ENCODE measurements around the gene KIF26B. TPM values are rescaled to one million over a fixed set of nuclear protein-coding genes. Genes with fewer than 3 reads are reported as not detected.
A peak's percentile ranks its signal among the peaks of the same experiment; 100 is the strongest.

KIF26B gene
- total RNA-seq, 1 donor from 2014 or later = 5.1 TPM

GRCh38 chr1:245217853-245218608, 63.2 kb downstream of the KIF26B start:
- no peaks in the 10 kb centered on the region for H3K27me3 Mint-ChIP-seq
- no peaks in the 10 kb centered on the region for H3K4me1 Mint-ChIP-seq (ENCODE audit: low read depth)
- H3K27ac Mint-ChIP-seq = no peak overlapping the region
- H3K4me3 Mint-ChIP-seq (ENCODE audit: low read depth) = no peak overlapping the region
- no peak for TF ChIP-seq CTCF (IDR thresholded peaks at IDR 0.05; ENCODE audit: unreplicated experiment)
- H3K9me3 Mint-ChIP-seq (ENCODE audit: low read depth) = no peaks in the 10 kb centered on the region
- peaks cover 1% of the 10 kb centered on the region for H3K36me3 Mint-ChIP-seq (ENCODE audit: insufficient read depth)
- no peak for DNase-seq (ENCODE audit: low spot score, unreplicated experiment)

- no peak for DNase-seq (ENCODE audit: low spot score, unreplicated experiment)
- no peak for TF ChIP-seq CTCF (IDR thresholded peaks at IDR 0.05; ENCODE audit: unreplicated experiment)
- H3K36me3 Mint-ChIP-seq (ENCODE audit: insufficient read depth) = no peaks in the 10 kb centered on the region
- no peak overlapping the region for H3K4me3 Mint-ChIP-seq (ENCODE audit: low read depth)
- H3K27me3 Mint-ChIP-seq = no peaks in the 10 kb centered on the region
- H3K4me1 Mint-ChIP-seq (ENCODE audit: low read depth) = no peaks in the 10 kb centered on the region
- no peak overlapping the region for H3K27ac Mint-ChIP-seq
- H3K9me3 Mint-ChIP-seq (ENCODE audit: low read depth) = no peaks in the 10 kb centered on the region
These were observed 65.7 kb downstream of the KIF26B start for GRCh38 chr1:245220381-245220985.

GRCh38 chr1:245221805-245222204, 67.0 kb downstream of the KIF26B start:
- H3K9me3 Mint-ChIP-seq (ENCODE audit: low read depth) = no peaks in the 10 kb centered on the region
- no peak for TF ChIP-seq CTCF (IDR thresholded peaks at IDR 0.05; ENCODE audit: unreplicated experiment)
- DNase-seq (ENCODE audit: low spot score, unreplicated experiment) = no peak
- H3K4me1 Mint-ChIP-seq (ENCODE audit: low read depth) = no peaks in the 10 kb centered on the region
- H3K4me3 Mint-ChIP-seq (ENCODE audit: low read depth) = no peak overlapping the region
- H3K36me3 Mint-ChIP-seq (ENCODE audit: insufficient read depth) = no peaks in the 10 kb centered on the region
- no peak overlapping the region for H3K27ac Mint-ChIP-seq
- H3K27me3 Mint-ChIP-seq = no peaks in the 10 kb centered on the region

- Mint-ChIP-seq H3K27ac (no peak overlapping the region), H3K9me3 (ENCODE audit: low read depth) (no peaks in the 10 kb centered on the region), H3K4me3 (ENCODE audit: low read depth) (no peak overlapping the region), H3K27me3 (no peaks in the 10 kb centered on the region), H3K4me1 (ENCODE audit: low read depth) (no peaks in the 10 kb centered on the region), H3K36me3 (ENCODE audit: insufficient read depth) (no peaks in the 10 kb centered on the region)
- no peak for TF ChIP-seq CTCF (IDR thresholded peaks at IDR 0.05; ENCODE audit: unreplicated experiment)
- no peak for DNase-seq (ENCODE audit: low spot score, unreplicated experiment)
These were observed 68.3 kb downstream of the KIF26B start for GRCh38 chr1:245222931-245223595.

GRCh38 chr1:245225322-245226202, 70.8 kb downstream of the KIF26B start:
- TF ChIP-seq CTCF (IDR thresholded peaks at IDR 0.05; ENCODE audit: unreplicated experiment) = no peak

More at GRCh38 chr1:245225322-245226202, 70.8 kb downstream of the KIF26B start:
- Mint-ChIP-seq H3K9me3 (ENCODE audit: low read depth) (no peaks in the 10 kb centered on the region), H3K36me3 (ENCODE audit: insufficient read depth) (no peaks in the 10 kb centered on the region), H3K27me3 (no peaks in the 10 kb centered on the region), H3K4me1 (ENCODE audit: low read depth) (no peaks in the 10 kb centered on the region), H3K27ac (peak overlapping the region; percentile 81), H3K4me3 (ENCODE audit: low read depth) (no peak overlapping the region)
- no peak for DNase-seq (ENCODE audit: low spot score, unreplicated experiment)

Data from progenitor cell of endocrine pancreas (in vitro differentiated cells).